ENCODE results near the gene IP6K3.

IP6K3 gene, protein sequence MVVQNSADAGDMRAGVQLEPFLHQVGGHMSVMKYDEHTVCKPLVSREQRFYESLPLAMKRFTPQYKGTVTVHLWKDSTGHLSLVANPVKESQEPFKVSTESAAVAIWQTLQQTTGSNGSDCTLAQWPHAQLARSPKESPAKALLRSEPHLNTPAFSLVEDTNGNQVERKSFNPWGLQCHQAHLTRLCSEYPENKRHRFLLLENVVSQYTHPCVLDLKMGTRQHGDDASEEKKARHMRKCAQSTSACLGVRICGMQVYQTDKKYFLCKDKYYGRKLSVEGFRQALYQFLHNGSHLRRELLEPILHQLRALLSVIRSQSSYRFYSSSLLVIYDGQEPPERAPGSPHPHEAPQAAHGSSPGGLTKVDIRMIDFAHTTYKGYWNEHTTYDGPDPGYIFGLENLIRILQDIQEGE

DNA sequence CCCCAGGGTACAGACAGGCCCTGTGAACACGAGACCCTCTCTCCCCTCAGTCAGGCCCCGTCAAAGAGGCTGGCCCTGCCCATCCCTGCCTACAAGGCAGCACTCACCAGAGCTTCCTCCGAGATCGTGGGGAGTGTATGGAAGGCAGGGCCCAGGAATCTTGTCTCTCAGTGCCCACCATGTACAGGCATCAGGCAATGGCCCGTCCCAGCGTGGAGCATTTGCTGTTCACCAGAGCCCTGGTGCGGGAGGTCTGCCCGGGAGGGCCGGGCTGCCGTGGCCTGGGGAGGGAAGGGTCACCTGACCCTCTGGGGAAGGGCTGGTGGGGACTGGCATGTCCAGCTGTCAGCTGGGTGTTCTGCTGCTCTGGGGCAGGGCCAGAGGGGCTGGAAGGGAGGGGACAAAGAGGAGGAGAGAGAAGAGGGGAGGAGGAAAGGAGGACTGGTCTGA is at the start of gene IP6K3:
Gene IP6K3 (minus strand): TSS at position 255 of the 450 bp plus-strand sequence. CDS start 11,429 bp downstream, outside the sequence.
- DNase-seq: peak; percentile 44
- peaks cover 7% of the 10 kb centered on the region for H3K27me3 Mint-ChIP-seq (ENCODE audit: low read depth, poor library complexity)
- no peaks in the 10 kb centered on the region for H3K9me3 Mint-ChIP-seq
- H3K4me3 Mint-ChIP-seq: peak within 1 kb of the TSS; percentile 74
- peaks cover 98% of the 10 kb centered on the region for H3K4me1 Mint-ChIP-seq
- H3K36me3 Mint-ChIP-seq (ENCODE audit: low read depth): no peaks in the 10 kb centered on the region
- TF ChIP-seq, protein P1, sequence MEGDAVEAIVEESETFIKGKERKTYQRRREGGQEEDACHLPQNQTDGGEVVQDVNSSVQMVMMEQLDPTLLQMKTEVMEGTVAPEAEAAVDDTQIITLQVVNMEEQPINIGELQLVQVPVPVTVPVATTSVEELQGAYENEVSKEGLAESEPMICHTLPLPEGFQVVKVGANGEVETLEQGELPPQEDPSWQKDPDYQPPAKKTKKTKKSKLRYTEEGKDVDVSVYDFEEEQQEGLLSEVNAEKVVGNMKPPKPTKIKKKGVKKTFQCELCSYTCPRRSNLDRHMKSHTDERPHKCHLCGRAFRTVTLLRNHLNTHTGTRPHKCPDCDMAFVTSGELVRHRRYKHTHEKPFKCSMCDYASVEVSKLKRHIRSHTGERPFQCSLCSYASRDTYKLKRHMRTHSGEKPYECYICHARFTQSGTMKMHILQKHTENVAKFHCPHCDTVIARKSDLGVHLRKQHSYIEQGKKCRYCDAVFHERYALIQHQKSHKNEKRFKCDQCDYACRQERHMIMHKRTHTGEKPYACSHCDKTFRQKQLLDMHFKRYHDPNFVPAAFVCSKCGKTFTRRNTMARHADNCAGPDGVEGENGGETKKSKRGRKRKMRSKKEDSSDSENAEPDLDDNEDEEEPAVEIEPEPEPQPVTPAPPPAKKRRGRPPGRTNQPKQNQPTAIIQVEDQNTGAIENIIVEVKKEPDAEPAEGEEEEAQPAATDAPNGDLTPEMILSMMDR (IDR thresholded peaks at IDR 0.05): no peak
- H3K27ac Mint-ChIP-seq: peak within 1 kb of the TSS; percentile 94

DNA sequence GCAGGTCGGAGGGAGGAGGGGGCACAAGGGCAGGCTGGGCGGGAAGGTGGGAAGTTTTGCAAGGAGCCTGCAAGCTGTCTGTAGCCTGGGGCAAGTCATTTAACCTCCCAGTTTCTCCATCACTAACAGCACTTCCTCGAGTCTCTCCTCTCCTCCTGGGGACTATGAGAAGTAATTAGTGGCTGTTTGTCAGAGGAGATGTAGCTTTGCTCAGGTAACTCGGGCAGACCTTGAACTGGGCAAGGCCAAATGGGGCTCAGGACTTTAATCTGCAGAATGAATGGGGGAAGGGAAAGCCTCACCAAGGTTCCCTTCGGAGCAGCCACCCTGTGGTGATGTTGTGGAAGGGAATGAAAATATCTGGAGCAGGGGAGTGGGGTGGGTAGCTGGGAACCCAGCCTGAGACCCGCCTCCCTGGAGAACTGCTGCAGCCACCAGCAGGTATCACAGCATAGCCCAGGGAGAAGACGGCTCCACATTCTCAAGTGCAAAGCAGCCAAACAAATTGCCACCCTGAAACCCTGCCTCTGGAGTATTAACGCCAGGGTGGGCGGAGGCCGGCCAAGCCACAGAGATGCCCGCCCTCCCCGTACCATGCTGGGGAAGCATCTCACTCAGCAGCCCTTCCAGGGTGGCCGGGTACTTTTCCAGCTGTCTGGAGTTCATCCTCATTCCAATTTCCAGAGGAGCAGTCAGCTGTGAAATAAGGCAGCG is 48.4 kb upstream of the IP6K3 start:
- peaks cover 17% of the 10 kb centered on the region for H3K27me3 Mint-ChIP-seq (ENCODE audit: low read depth, poor library complexity)
- no peaks in the 10 kb centered on the region for H3K9me3 Mint-ChIP-seq
- H3K36me3 Mint-ChIP-seq (ENCODE audit: low read depth): no peaks in the 10 kb centered on the region
- DNase-seq: no peak
- TF ChIP-seq, protein P1 (IDR thresholded peaks at IDR 0.05): no peak
- H3K27ac Mint-ChIP-seq: no peak overlapping the region
- H3K4me3 Mint-ChIP-seq: no peak overlapping the region
- peaks cover 81% of the 10 kb centered on the region for H3K4me1 Mint-ChIP-seq

DNA sequence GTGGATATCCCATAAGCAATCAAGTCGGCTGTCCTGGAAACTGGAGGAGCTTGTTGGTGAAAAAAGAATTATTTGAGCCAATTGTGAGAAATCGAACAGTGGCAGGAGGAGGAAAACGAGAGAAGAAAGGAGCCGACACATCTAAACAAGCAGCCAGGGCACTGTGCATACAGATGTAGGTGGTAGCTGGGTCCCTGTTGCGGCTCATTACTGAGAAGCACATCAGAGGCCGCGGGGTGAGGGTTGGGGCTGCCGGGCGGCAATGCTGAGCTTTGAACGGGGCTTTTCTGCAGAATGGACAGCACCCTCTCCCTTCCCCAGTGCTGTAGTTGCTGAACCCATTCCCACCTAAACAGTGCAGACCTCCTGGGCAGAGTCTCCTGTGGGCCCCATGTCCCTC is 46.3 kb upstream of the IP6K3 start:
- Mint-ChIP-seq H3K27me3 (ENCODE audit: low read depth, poor library complexity) (peaks cover 12% of the 10 kb centered on the region), H3K9me3 (no peaks in the 10 kb centered on the region), H3K4me1 (peaks cover 75% of the 10 kb centered on the region), H3K4me3 (no peak overlapping the region), H3K27ac (no peak overlapping the region), H3K36me3 (ENCODE audit: low read depth) (no peaks in the 10 kb centered on the region)
- TF ChIP-seq, protein P1 (IDR thresholded peaks at IDR 0.05): no peak
- DNase-seq: no peak

DNA sequence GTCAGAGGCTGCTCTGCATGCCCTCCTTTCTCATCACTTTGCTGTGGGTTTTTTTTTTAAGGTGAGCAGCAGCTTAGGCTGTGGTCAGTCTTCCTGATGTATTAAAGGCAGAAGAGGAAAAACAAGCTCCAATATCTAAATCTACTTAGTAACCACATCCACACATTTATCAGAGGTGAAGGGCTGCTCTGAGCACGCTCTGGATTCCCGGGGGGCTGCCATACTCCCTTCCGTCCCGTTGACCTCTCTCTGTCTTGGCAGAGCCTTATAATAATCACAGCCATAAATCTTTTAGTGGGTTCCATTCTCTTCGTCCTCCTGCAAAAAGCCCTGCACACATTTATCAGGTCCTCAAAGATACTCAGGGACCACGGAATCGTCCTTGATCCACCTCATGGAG is 44.9 kb upstream of the IP6K3 start:
- Mint-ChIP-seq H3K9me3 (no peaks in the 10 kb centered on the region), H3K4me1 (peaks cover 78% of the 10 kb centered on the region), H3K4me3 (peak overlapping the region; percentile 41), H3K36me3 (ENCODE audit: low read depth) (no peaks in the 10 kb centered on the region), H3K27ac (no peak overlapping the region), H3K27me3 (ENCODE audit: low read depth, poor library complexity) (peaks cover 12% of the 10 kb centered on the region)
- TF ChIP-seq, protein P1 (IDR thresholded peaks at IDR 0.05): no peak
- DNase-seq: no peak

DNA sequence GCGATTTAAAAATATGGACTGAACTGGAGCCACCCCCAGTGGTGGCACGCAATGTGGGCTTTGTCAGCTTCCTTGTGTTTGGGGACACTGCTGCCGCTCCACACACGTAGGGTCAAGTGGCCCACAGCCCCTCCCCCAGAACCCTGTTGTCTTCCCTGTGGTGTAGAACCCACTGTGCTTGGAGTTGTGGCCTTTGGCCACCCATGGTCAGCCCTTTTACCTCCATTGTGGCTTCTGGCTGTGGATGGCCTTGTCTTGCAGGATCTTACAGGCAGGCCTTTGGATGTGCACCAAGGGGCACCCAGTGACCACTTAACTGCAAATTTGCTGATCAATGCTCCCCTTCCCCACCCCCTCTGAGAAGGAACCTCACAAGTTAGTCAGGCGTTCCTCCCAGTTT is 44.2 kb upstream of the IP6K3 start:
- TF ChIP-seq, protein P1 (IDR thresholded peaks at IDR 0.05): no peak
- H3K27me3 Mint-ChIP-seq (ENCODE audit: low read depth, poor library complexity): peaks cover 12% of the 10 kb centered on the region
- peaks cover 4% of the 10 kb centered on the region for H3K36me3 Mint-ChIP-seq (ENCODE audit: low read depth)
- no peaks in the 10 kb centered on the region for H3K9me3 Mint-ChIP-seq
- DNase-seq: no peak
- peak overlapping the region; percentile 20 for H3K4me3 Mint-ChIP-seq
- peaks cover 86% of the 10 kb centered on the region for H3K4me1 Mint-ChIP-seq
- H3K27ac Mint-ChIP-seq: no peak overlapping the region

All from nephron progenitor cell (in vitro differentiated cells).